ENCODE measurements around the gene DNAH14. TPM values are rescaled to one million over a fixed set of nuclear protein-coding genes. Genes with fewer than 3 reads are reported as not detected.

The DNAH14 gene
- total and polyA plus RNA-seq, 2 of the 4 experiments (the other 2 are of a cell fraction) = 2.7 to 3.6 TPM

GRCh38 chr1:224880593-224881307 lies 48.7 kb upstream of the DNAH14 start:
- no peak overlapping the region for H3K4ac ChIP-seq (ENCODE audit: low read depth, low read length)
- no peaks in the 10 kb centered on the region for H4K20me1 ChIP-seq (ENCODE audit: insufficient read depth, low read length)
- no peak overlapping the region for H2BK15ac ChIP-seq (ENCODE audit: low read depth, low read length)
- ChIA-PET POLR2A (ENCODE audit: unreplicated experiment) (no interaction called here), CTCF (interaction anchor here (0.6 kb wide), 1 partner anchor 137 kb away, joined by 3 read pairs; no protein-coding TSS in a partner anchor)
- no peak overlapping the region for H3K23ac ChIP-seq (ENCODE audit: low read depth, low read length)
- no peak overlapping the region for H4K8ac ChIP-seq (ENCODE audit: low read depth in 2 of 2, low read length in 2 of 2)
- peaks cover 3% of the 10 kb centered on the region for H3K9me3 ChIP-seq (ENCODE audit: control insufficient read depth, insufficient read depth, low read length)
- no peak overlapping the region for H2AFZ ChIP-seq (replicated peaks; ENCODE audit: low read length, poor library complexity)
- no peak overlapping the region for H2BK20ac ChIP-seq (ENCODE audit: low read depth, low read length)
- no peak overlapping the region for H3K27ac ChIP-seq (ENCODE audit: insufficient read depth, low read length)
- H3K36me3 ChIP-seq (ENCODE audit: control insufficient read depth, insufficient read depth, low read length) = no peaks in the 10 kb centered on the region
- ATAC-seq (ENCODE audit: low read depth) = no peak
- no TSS peak for BruUV-seq (replicated peaks)
- intact Hi-C loops (cut with micrococcal nuclease) (no loop called here), in situ Hi-C loops (cut with MboI; ENCODE audit: low sequenced_read_pairs) (no loop called here), dilution Hi-C loops (cut with HindIII; ENCODE audit: low sequenced_read_pairs, unreplicated experiment) (no loop called here)
- no peak overlapping the region for H2BK120ac ChIP-seq (ENCODE audit: low read depth, low read length)
- no peak for TF ChIP-seq USF2 (IDR thresholded peaks at IDR 0.05; ENCODE audit: low read depth, low read length)
- no peak for TF ChIP-seq RAD21 (IDR thresholded peaks at IDR 0.05; ENCODE audit: low read length)
- TF ChIP-seq NFE2L2 (IDR thresholded peaks at IDR 0.05; ENCODE audit: low read depth, low read length) = no peak
- no peak for TF ChIP-seq FOS (IDR thresholded peaks at IDR 0.05; ENCODE audit: low read depth, low read length)
- TF ChIP-seq RCOR1 (IDR thresholded peaks at IDR 0.05; ENCODE audit: insufficient replicate concordance, low read length) = no peak
- no peak for TF ChIP-seq MXI1 (IDR thresholded peaks at IDR 0.05; ENCODE audit: borderline replicate concordance, low read depth, low read length)
- no peak for TF ChIP-seq MAFK (IDR thresholded peaks at IDR 0.05; ENCODE audit: low read depth, low read length)
- no peak for TF ChIP-seq BHLHE40 (IDR thresholded peaks at IDR 0.05; ENCODE audit: low read depth, low read length)
- TF ChIP-seq CEBPB (IDR thresholded peaks at IDR 0.05; ENCODE audit: low read depth, low read length) = no peak
- no peak for TF ChIP-seq POLR2A (IDR thresholded peaks at IDR 0.05; ENCODE audit: low read depth, low read length)
- no peak for TF ChIP-seq CHD1 (IDR thresholded peaks at IDR 0.05; ENCODE audit: low read depth, low read length)
- no peak for TF ChIP-seq MAZ (IDR thresholded peaks at IDR 0.05; ENCODE audit: borderline replicate concordance, low read depth, low read length)
- TF ChIP-seq RFX5 (IDR thresholded peaks at IDR 0.05; ENCODE audit: low read depth, low read length) = no peak
- TF ChIP-seq CTCF (conservative IDR thresholded peaks at IDR 0.05; ENCODE audit: low read depth, low read length) = no peak
- TF ChIP-seq SMC3 (IDR thresholded peaks at IDR 0.05; ENCODE audit: low read depth, low read length) = no peak
- TF ChIP-seq ELK1 (IDR thresholded peaks at IDR 0.05; ENCODE audit: borderline replicate concordance, low read depth, low read length) = no peak
- H3K18ac ChIP-seq (ENCODE audit: low read depth, low read length) = no peak overlapping the region
- H4K91ac ChIP-seq (ENCODE audit: insufficient read depth, low read depth, low read length) = no peak overlapping the region
- H3K9ac ChIP-seq (ENCODE audit: low read depth, low read length) = no peak overlapping the region
- H3K27me3 ChIP-seq (ENCODE audit: control insufficient read depth, insufficient read depth, low read length) = no peaks in the 10 kb centered on the region; the same call in 1 of the 2 replicates
- H3K56ac ChIP-seq (ENCODE audit: extremely low read depth, insufficient read depth, low read length) = no peak overlapping the region
- H3K14ac ChIP-seq (replicated peaks; ENCODE audit: low read depth, low read length) = no peak overlapping the region
- no peak overlapping the region for H2AK9ac ChIP-seq (replicated peaks; ENCODE audit: low read depth, low read length, poor library complexity)
- no peak for DNase-seq
- H2AK5ac ChIP-seq (ENCODE audit: low read depth, low read length) = no peak overlapping the region
- H3K4me2 ChIP-seq (ENCODE audit: low read depth, low read length) = no peak overlapping the region
- H3K4me1 ChIP-seq (ENCODE audit: control insufficient read depth, insufficient read depth, low read length) = no peaks in the 10 kb centered on the region
- no peak overlapping the region for H2BK5ac ChIP-seq (ENCODE audit: low read depth, low read length, poor library complexity, severe bottlenecking)
- no peaks in the 10 kb centered on the region for H3K79me1 ChIP-seq (ENCODE audit: low read depth in 1 of 2, low read length in 2 of 2)
- no peak overlapping the region for H3K4me3 ChIP-seq (ENCODE audit: insufficient read depth, low read depth, low read length)
- no peaks in the 10 kb centered on the region for H3K9me1 ChIP-seq (ENCODE audit: insufficient read depth, low read length)
- no CpG with 5 or more reads among the region's 8 CpGs for WGBS, 2 experiments (ENCODE audit: extremely low coverage in 2 of 2, insufficient read length in 1 of 2)
- no peak overlapping the region for H4K5ac ChIP-seq (ENCODE audit: low read depth, low read length)

Data from IMR-90 (cell line).